Left colon (tissue), 2 donors: ENCODE measurements around the gene SLC43A2. TPM values are rescaled to one million over a fixed set of nuclear protein-coding genes. Genes with fewer than 3 reads are reported as not detected.

Experiments
- ATAC-seq: fragments of 200-7000 bp; cut with Tn5 transposase; one replicate; pipeline ENCODE4 v1.9.1; 2020; ENCODE audit warnings: mild to moderate bottlenecking, moderate library complexity
- DNase-seq, 2 donors: peaks; one replicate each; pipeline ENCODE4 v3.0.0-alpha.2; 2020
- intact Hi-C, 2 donors: fragments of 100-400 bp; cut with DNase I in 1 of 2; cut with micrococcal nuclease in 1 of 2; formaldehyde crosslinking; loops; one replicate each; pipeline versions ENCODE4 v1.11.2 to v1.14.0; 2022; cut with DNase I, micrococcal nuclease
- total RNA-seq, 2 donors: library from RNA; stranded (reverse); fragmentation: NEBNext Ultra II Directional; extraction: Animal tissue kit (Norgen Biotek cat#: 25700); gene quantifications; one replicate each; pipeline ENCODE4 v1.2.1, GENCODE V29; 2021
- donor health status: DM: no; HTN: no; CAD: no.
- donor health status: DM: yes; HTN: yes; CAD: no.

The SLC43A2 gene
- total RNA-seq, 2 donors from 2014 or later: 19.4 to 22.8 TPM

GRCh38 chr17:1604831-1605528, 23.7 kb downstream of the SLC43A2 start:
- no peak for ATAC-seq
- DNase-seq: no peak
- intact Hi-C loops: no loop called here

GRCh38 chr17:1601571-1601970, 27.1 kb downstream of the SLC43A2 start:
- DNase-seq (no peak), ATAC-seq (no peak)
- intact Hi-C loops: no loop called here

- DNase-seq: no peak
- ATAC-seq: peak; percentile 8
- intact Hi-C loops: no loop called here
Observed at GRCh38 chr17:1598399-1599095, 30.1 kb downstream of the SLC43A2 start.

- ATAC-seq: peak; percentile 75
- peak in 1 of 2 donors; percentile 41 for DNase-seq
- intact Hi-C loops: no loop called here
Observed at GRCh38 chr17:1597861-1598342, 30.7 kb downstream of the SLC43A2 start.

- DNase-seq: no peak
- intact Hi-C loops: no loop called here
- no peak for ATAC-seq
Observed at GRCh38 chr17:1593630-1593931, 35.1 kb downstream of the SLC43A2 start.

- peak; percentile 85 for ATAC-seq
- intact Hi-C loops: no loop called here
Observed at GRCh38 chr17:1592751-1593629, 35.6 kb downstream of the SLC43A2 start.

GRCh38 chr17:1591474-1592090, 37.1 kb downstream of the SLC43A2 start:
- ATAC-seq: no peak
- intact Hi-C loops: no loop called here
- no peak for DNase-seq

More at GRCh38 chr17:1592751-1593629, 35.6 kb downstream of the SLC43A2 start:
- peak; percentile 82 to 91 for DNase-seq

GRCh38 chr17:1590747-1591473, 37.7 kb downstream of the SLC43A2 start:
- ATAC-seq (no peak), DNase-seq (no peak)
- intact Hi-C loops: no loop called here

GRCh38 chr17:1590029-1590746, 38.4 kb downstream of the SLC43A2 start:
- peak; percentile 66 for ATAC-seq

GRCh38 chr17:1588821-1589585, 39.6 kb downstream of the SLC43A2 start:
- DNase-seq: no peak
- no peak for ATAC-seq
- intact Hi-C loops: no loop called here

More at GRCh38 chr17:1590029-1590746, 38.4 kb downstream of the SLC43A2 start:
- DNase-seq: peak; percentile 55 to 78
- intact Hi-C loops: no loop called here

GRCh38 chr17:1584167-1584566, 44.5 kb downstream of the SLC43A2 start:
- intact Hi-C loops: no loop called here
- no peak for ATAC-seq
- no peak for DNase-seq

GRCh38 chr17:1583556-1583955, 45.1 kb downstream of the SLC43A2 start:
- DNase-seq: no peak
- intact Hi-C loops: no loop called here
- no peak for ATAC-seq

GRCh38 chr17:1582374-1582773, 46.3 kb downstream of the SLC43A2 start:
- intact Hi-C loops: no loop called here
- ATAC-seq (no peak), DNase-seq (no peak)

- peak; percentile 77 to 86 for DNase-seq
- ATAC-seq: peak; percentile 89
- intact Hi-C loops: no loop called here
Observed at GRCh38 chr17:1580979-1581676, 47.5 kb downstream of the SLC43A2 start.

GRCh38 chr17:1578029-1578428, 50.6 kb downstream of the SLC43A2 start:
- ATAC-seq (no peak), DNase-seq (no peak)
- intact Hi-C loops: loop anchor here (5.0 to 10.0 kb wide), 2 partner anchors 49 to 57 kb away; partner anchors contain the start of gene SLC43A2 (in 1 of the 2)

- DNase-seq (no peak), ATAC-seq (no peak)
- intact Hi-C loops: loop anchor here (5.0 to 10.0 kb wide), 2 partner anchors 50 to 57 kb away; partner anchors contain the start of gene SLC43A2 (in 1 of the 2)
Observed at GRCh38 chr17:1577583-1578013, 51.0 kb downstream of the SLC43A2 start.
